ENCODE data around the gene SLC2A10. TPM values are rescaled to one million over a fixed set of nuclear protein-coding genes. Genes with fewer than 3 reads are reported as not detected.

Gene SLC2A10
- total and polyA plus RNA-seq, 2 donors (not counting 1 experiment from before 2014, with no cell fraction given), result 35.3 to 47.2 TPM

DNA sequence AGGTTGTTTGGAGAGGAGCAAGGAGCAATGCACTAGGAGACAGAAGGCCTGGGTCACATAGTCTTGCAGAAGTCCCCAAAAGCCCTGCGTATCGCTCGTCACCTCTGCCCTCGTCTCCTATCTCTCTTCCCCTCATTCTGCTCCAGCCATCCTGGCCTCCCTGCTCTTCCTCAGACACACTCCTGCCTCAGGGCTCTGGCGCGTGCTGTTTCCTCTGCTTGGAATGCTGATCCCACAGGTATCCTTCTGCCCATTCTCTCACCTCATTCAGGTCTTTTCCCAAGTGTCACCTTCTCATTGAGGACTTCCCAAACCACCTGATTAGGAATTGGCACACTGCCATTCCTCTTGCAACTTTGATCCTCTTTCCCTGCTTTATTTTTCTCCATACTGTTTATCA lies 9.0 kb upstream of the SLC2A10 start:
- H3K9me3 ChIP-seq (ENCODE audit: control insufficient read depth, insufficient read depth, low read depth, low read length), result no peaks in the 10 kb centered on the region
- no peak overlapping the region for H3K27ac ChIP-seq (ENCODE audit: insufficient read depth, low read length)
- DNase-seq (ENCODE audit: low read depth in 2 of 2), result no peak
- no peaks in the 10 kb centered on the region for H3K4me1 ChIP-seq (ENCODE audit: control insufficient read depth, extremely low read depth, insufficient read depth, low read length)
- no peaks in the 10 kb centered on the region for H4K20me1 ChIP-seq (ENCODE audit: control insufficient read depth, extremely low read depth, insufficient read depth, low read length)
- H3K4me3 ChIP-seq (replicated peaks in 1 of 4; ENCODE audit: control extremely low read depth in 1 of 4, insufficient read depth in 1 of 4, low read depth in 3 of 4, low read length in 4 of 4), result no peak overlapping the region
- H3K36me3 ChIP-seq (ENCODE audit: control insufficient read depth, insufficient read depth, low read length), result no peaks in the 10 kb centered on the region
- peaks cover 7% of the 10 kb centered on the region for H3K27me3 ChIP-seq (ENCODE audit: control insufficient read depth, insufficient read depth, low read length)
- TF ChIP-seq EZH2 (IDR thresholded peaks at IDR 0.05; ENCODE audit: low read length, missing control alignments) (no peak), CTCF (conservative IDR thresholded peaks at IDR 0.05 in 1 of 2, IDR thresholded peaks at IDR 0.05 in 1 of 2; ENCODE audit: low read depth in 1 of 2, low read length in 2 of 2) (no peak)
- H3K79me2 ChIP-seq (ENCODE audit: control insufficient read depth, insufficient read depth, low read length), result no peaks in the 10 kb centered on the region
- H2AFZ ChIP-seq (ENCODE audit: low read length), result no peak overlapping the region
- no peak overlapping the region for H3K9ac ChIP-seq (ENCODE audit: insufficient read depth, low read length)
- H3K4me2 ChIP-seq (ENCODE audit: extremely low read depth, insufficient read depth, low read length), result no peak overlapping the region

GRCh38 chr20:46701057-46701456 lies 8.4 kb upstream of the SLC2A10 start:
- Histone ChIP-seq H3K27me3 (ENCODE audit: control insufficient read depth, insufficient read depth, low read length) (peaks cover 7% of the 10 kb centered on the region), H3K79me2 (ENCODE audit: control insufficient read depth, insufficient read depth, low read length) (no peaks in the 10 kb centered on the region), H3K4me3 (replicated peaks in 1 of 4; ENCODE audit: control extremely low read depth in 1 of 4, insufficient read depth in 1 of 4, low read depth in 3 of 4, low read length in 4 of 4) (no peak overlapping the region), H3K4me2 (ENCODE audit: extremely low read depth, insufficient read depth, low read length) (no peak overlapping the region), H4K20me1 (ENCODE audit: control insufficient read depth, extremely low read depth, insufficient read depth, low read length) (no peaks in the 10 kb centered on the region), H3K9me3 (ENCODE audit: control insufficient read depth, insufficient read depth, low read depth, low read length) (no peaks in the 10 kb centered on the region), H2AFZ (ENCODE audit: low read length) (no peak overlapping the region), H3K36me3 (ENCODE audit: control insufficient read depth, insufficient read depth, low read length) (no peaks in the 10 kb centered on the region), H3K27ac (ENCODE audit: insufficient read depth, low read length) (no peak overlapping the region), H3K9ac (ENCODE audit: insufficient read depth, low read length) (no peak overlapping the region), H3K4me1 (ENCODE audit: control insufficient read depth, extremely low read depth, insufficient read depth, low read length) (no peaks in the 10 kb centered on the region)
- DNase-seq (ENCODE audit: low read depth in 2 of 2), result no peak
- TF ChIP-seq EZH2 (IDR thresholded peaks at IDR 0.05; ENCODE audit: low read length, missing control alignments) (no peak), CTCF (conservative IDR thresholded peaks at IDR 0.05 in 1 of 2, IDR thresholded peaks at IDR 0.05 in 1 of 2; ENCODE audit: low read depth in 1 of 2, low read length in 2 of 2) (no peak)

DNA sequence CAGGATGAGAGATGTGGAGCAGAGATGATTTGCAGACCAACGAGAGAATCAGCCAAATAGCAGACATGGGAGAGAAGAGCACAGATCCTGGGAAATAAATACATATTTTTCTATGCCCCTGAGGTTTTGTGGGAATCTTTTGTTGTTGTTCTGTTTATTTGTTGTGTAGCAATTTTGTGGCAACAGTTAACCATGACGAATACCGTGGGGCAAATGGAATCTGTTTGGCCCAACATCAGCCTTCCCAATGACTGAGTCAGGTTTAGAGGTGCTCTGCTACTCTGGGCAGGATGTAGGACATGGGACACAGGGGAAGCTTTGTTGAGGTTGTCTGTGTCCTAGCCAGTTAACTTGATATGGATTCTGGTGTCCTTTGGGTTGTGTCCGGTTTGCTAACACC lies 7.9 kb upstream of the SLC2A10 start:
- no peak for TF ChIP-seq CTCF (conservative IDR thresholded peaks at IDR 0.05 in 1 of 2, IDR thresholded peaks at IDR 0.05 in 1 of 2; ENCODE audit: low read depth in 1 of 2, low read length in 2 of 2)
- TF ChIP-seq EZH2 (IDR thresholded peaks at IDR 0.05; ENCODE audit: low read length, missing control alignments), result no peak
- Histone ChIP-seq H3K79me2 (ENCODE audit: control insufficient read depth, insufficient read depth, low read length) (no peaks in the 10 kb centered on the region), H3K4me2 (ENCODE audit: extremely low read depth, insufficient read depth, low read length) (no peak overlapping the region), H3K27ac (ENCODE audit: insufficient read depth, low read length) (no peak overlapping the region), H2AFZ (ENCODE audit: low read length) (no peak overlapping the region), H3K4me3 (replicated peaks in 1 of 4; ENCODE audit: control extremely low read depth in 1 of 4, insufficient read depth in 1 of 4, low read depth in 3 of 4, low read length in 4 of 4) (no peak overlapping the region), H3K4me1 (ENCODE audit: control insufficient read depth, extremely low read depth, insufficient read depth, low read length) (no peaks in the 10 kb centered on the region), H3K9ac (ENCODE audit: insufficient read depth, low read length) (no peak overlapping the region), H3K9me3 (ENCODE audit: control insufficient read depth, insufficient read depth, low read depth, low read length) (no peaks in the 10 kb centered on the region), H3K36me3 (ENCODE audit: control insufficient read depth, insufficient read depth, low read length) (no peaks in the 10 kb centered on the region), H4K20me1 (ENCODE audit: control insufficient read depth, extremely low read depth, insufficient read depth, low read length) (no peaks in the 10 kb centered on the region), H3K27me3 (ENCODE audit: control insufficient read depth, insufficient read depth, low read length) (peaks cover 7% of the 10 kb centered on the region)
- DNase-seq (ENCODE audit: low read depth in 2 of 2), result no peak
